Cardiac fibroblast (primary cell): ENCODE measurements around the gene PCDH9.

ENCODE experiments used
- DNase-seq, 2 donors: peaks; one replicate each; pipeline versions ENCODE4 v3.0.0 to v3.0.0-alpha.2; 2010; ENCODE audit warnings: low read depth in 2 of 2
- H3K4me3 ChIP-seq, 2 donors: replicated peaks in 1 of 2; 1 replicate in 1 of 2; 2 replicates in 1 of 2; pipeline ENCODE4 v1.5.1; 2011; ENCODE audit warnings: low read depth in 2 of 2, low read length in 2 of 2, mild to moderate bottlenecking in 2 of 2, moderate library complexity in 1 of 2
- TF ChIP-seq, protein P1 (sequence below): IDR thresholded peaks from one replicate; pipeline ENCODE4 v1.5.1; 2011; ENCODE audit warnings: low read depth, mild to moderate bottlenecking, low read length, inconsistent platforms

The PCDH9 gene

DNA sequence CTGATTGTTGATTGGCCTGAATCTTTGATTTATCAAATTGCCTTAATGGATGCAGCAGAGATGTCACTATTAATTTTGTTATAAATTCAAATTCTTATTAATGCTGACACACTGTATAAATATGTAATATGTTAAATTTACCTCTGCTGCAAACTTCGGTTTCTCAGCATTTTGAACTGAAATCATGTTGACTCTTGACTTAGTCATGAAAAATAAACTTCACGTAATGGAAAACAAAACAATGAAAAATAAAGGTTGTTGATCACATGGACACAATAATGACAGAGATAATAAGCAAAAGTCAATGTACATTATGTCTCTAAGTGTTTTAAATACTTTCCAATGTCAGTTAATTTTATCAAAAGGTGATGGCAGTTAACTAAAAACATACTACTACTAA lies 827.6 kb downstream of the PCDH9 start:
- TF ChIP-seq, protein P1, sequence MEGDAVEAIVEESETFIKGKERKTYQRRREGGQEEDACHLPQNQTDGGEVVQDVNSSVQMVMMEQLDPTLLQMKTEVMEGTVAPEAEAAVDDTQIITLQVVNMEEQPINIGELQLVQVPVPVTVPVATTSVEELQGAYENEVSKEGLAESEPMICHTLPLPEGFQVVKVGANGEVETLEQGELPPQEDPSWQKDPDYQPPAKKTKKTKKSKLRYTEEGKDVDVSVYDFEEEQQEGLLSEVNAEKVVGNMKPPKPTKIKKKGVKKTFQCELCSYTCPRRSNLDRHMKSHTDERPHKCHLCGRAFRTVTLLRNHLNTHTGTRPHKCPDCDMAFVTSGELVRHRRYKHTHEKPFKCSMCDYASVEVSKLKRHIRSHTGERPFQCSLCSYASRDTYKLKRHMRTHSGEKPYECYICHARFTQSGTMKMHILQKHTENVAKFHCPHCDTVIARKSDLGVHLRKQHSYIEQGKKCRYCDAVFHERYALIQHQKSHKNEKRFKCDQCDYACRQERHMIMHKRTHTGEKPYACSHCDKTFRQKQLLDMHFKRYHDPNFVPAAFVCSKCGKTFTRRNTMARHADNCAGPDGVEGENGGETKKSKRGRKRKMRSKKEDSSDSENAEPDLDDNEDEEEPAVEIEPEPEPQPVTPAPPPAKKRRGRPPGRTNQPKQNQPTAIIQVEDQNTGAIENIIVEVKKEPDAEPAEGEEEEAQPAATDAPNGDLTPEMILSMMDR, result no peak
- peak in 1 of 2 donors; percentile 70 for DNase-seq

DNA sequence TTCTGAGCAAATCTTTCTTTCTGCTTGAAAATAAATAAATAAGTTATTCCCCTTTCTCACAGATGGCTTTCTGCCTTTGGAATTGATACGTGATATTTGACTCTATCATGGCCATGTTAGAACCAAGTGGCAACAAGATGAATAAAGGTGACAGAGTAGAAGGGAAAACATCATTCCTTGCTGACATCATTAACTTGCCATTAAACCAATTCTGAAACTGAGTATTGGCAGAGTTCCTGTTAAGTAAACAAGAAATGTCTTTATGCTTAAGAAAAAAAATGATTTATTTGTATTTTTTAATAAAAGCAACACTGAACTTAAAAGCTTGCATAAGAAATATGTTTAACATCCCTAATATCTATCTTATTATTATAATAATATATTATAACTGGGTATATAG lies 828.1 kb downstream of the PCDH9 start:
- TF ChIP-seq, protein P1, result no peak
- peak; percentile 4 to 45 for DNase-seq
- no peak overlapping the region for H3K4me3 ChIP-seq

More for the DNA sequence above, 827.6 kb downstream of the PCDH9 start:
- H3K4me3 ChIP-seq, result no peak overlapping the region

DNA sequence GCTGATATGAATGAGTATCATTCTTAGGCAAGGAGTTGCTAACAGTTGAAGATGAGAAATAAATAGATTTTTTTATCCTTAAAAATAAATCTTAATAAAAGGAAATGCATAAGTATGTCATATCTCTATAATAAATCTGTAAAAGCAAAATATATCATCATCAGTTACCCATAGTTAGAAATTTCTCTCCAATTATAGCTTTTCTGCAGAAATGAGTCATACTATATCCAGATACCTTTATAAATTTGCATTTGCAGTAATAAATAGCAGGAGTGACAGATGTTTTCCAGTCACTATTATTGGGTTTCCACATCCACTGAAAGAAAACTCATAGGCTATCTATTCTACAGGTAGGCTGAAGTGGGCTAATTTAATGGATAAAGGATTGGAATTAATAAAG lies 829.8 kb downstream of the PCDH9 start:
- no peak for DNase-seq
- no peak overlapping the region for H3K4me3 ChIP-seq
- TF ChIP-seq, protein P1, result no peak

DNA sequence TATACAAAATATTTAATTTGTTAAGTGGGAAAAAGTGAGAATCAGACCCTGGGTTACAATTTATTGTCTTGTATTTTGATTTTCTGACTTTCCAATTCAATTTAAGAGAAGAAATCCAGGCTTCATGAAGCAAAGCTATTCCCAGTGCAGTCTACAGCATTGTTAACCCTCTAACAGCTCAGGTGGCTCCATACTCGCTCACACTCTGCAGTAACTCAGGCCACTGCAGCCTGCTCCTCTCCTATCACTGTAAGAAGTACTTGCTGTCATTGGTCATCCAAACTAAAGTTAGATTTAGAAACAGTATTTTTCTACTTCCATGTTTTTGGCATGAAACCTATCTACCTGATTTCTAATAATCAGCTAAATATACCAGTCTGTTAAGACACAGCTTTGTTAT lies 830.3 kb downstream of the PCDH9 start:
- TF ChIP-seq, protein P1, result no peak
- no peak overlapping the region for H3K4me3 ChIP-seq
- DNase-seq, result no peak

DNA sequence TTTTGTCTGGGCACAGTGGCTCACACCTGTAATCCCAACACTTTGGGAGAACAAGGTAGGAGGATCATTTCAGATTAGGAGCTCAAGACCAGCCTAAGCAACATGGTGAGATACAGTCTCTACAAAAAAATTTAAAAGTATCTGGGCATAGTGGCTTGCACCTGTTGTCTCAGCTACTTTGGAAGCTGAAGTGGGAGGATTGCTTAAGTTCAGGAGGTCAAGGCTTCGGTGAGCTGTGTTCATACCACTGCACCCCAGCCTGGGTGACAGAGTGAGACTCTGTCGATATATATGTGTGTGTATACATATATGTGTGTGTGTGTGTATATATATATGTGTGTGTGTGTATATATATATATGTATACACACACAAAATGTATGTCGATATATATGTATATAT lies 833.0 kb downstream of the PCDH9 start:
- DNase-seq, result no peak
- TF ChIP-seq, protein P1, result no peak

DNA sequence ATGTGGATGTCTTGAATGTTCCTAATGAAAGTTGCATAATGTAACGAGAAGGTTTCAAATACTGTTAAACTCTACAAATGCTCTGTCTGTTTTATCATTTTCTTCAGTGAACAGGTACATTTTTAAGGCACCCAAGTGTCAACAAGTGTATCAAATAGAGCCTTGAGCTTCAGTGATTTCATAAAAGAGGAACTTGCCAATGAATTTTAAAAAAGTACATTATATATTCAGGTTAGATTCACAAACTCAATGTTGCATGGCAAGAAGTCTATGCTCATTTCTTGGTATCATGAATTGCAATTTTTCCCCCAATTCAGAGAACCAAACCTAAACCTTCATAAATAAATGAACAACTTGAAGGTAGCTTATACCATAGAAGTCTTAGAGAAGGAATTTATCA lies 838.8 kb downstream of the PCDH9 start:
- no peak for DNase-seq
- no peak overlapping the region for H3K4me3 ChIP-seq
- TF ChIP-seq, protein P1, result no peak

More for the DNA sequence above, 833.0 kb downstream of the PCDH9 start:
- H3K4me3 ChIP-seq, result no peak overlapping the region

DNA sequence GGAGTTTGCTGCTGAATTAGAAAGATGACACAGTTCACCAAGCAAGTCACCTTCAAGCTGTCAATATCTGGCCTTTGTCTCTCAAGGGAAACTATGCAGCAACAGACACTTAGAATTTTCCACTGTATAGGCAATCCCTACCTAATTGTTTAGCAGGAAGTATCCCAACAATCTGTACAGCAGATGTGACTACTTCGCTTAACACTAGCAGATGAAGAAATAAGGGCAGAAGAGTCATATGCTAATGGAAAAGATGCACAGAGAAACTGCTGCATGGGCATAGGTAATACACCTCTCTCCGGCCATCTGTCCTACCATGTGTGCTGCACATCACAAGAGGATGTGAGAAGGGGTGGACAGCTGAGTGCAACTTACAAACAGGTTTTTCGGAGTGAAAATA lies 851.2 kb downstream of the PCDH9 start:
- TF ChIP-seq, protein P1, result no peak
- H3K4me3 ChIP-seq, result no peak overlapping the region
- no peak for DNase-seq
